Measurements from ENCODE around the gene STMND1.

DNA sequence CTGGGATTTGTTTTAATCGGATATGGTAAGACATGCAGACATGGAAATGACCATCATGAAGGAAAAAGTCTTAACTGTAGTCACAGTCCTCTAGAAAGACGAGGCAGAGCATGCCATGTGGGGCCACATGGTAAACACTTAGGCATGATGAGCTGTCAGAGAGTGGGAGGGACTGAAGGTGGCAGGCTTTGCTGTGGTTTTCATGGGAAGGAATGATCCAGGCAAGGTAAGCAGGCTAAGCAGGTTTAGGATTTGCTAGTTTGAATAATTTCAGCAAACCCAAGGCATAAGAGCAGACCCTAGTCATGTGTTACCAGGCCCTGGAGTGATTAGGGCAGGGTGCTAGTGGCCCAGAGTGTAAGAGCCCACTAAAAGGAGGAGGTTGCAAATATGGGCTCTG, 47.2 kb upstream of the STMND1 start:
- TF ChIP-seq CHD2 (IDR thresholded peaks at IDR 0.05; ENCODE audit: low read length) (no peak), POLR2A (IDR thresholded peaks at IDR 0.05; ENCODE audit: control extremely low read depth in 1 of 2, low read depth in 2 of 2, low read length in 2 of 2) (no peak), CTCF (IDR thresholded peaks at IDR 0.05; ENCODE audit: control extremely low read depth in 1 of 3, insufficient read depth in 1 of 3, low read depth in 1 of 3, low read length in 3 of 3) (no peak)

Data from H1 (cell line).